Osteocyte (in vitro differentiated cells): Measurements from ENCODE around the gene KRT1. TPM values are rescaled to one million over a fixed set of nuclear protein-coding genes. Genes with fewer than 3 reads are reported as not detected.

Experiments used
- DNase-seq: peaks from one replicate; pipeline ENCODE4 v3.0.0; 2021; ENCODE audit warnings: mixed read lengths; ENCODE audit not compliant: unreplicated experiment; ENCODE audit errors: extremely low spot score
- H3K27ac Mint-ChIP-seq: one replicate; pipeline ENCODE4 v1.8.0; 2021; ENCODE audit warnings: mild to moderate bottlenecking, mixed read lengths; ENCODE audit not compliant: unreplicated experiment
- H3K27me3 Mint-ChIP-seq: one replicate; pipeline ENCODE4 v1.8.0; 2021; ENCODE audit warnings: mixed read lengths; ENCODE audit not compliant: unreplicated experiment
- H3K36me3 Mint-ChIP-seq: one replicate; pipeline ENCODE4 v1.8.0; 2021; ENCODE audit warnings: mixed read lengths; ENCODE audit not compliant: unreplicated experiment
- H3K4me1 Mint-ChIP-seq: one replicate; pipeline ENCODE4 v1.8.0; 2021; ENCODE audit warnings: mixed read lengths; ENCODE audit not compliant: unreplicated experiment
- H3K4me3 Mint-ChIP-seq: one replicate; pipeline ENCODE4 v1.8.0; 2021; ENCODE audit warnings: mild to moderate bottlenecking, moderate library complexity, mixed read lengths; ENCODE audit not compliant: unreplicated experiment
- H3K9me3 Mint-ChIP-seq: one replicate; pipeline ENCODE4 v1.8.0; 2021; ENCODE audit warnings: mixed read lengths; ENCODE audit not compliant: unreplicated experiment
- CTCF ChIP-seq: fragments of 200-600 bp; sonication (generic); IDR thresholded peaks from 2 replicates; pipeline ENCODE4 v1.5.0; 2021; ENCODE audit warnings: antibody characterized with exemption, mild to moderate bottlenecking, moderate library complexity
- total RNA-seq: library from RNA; stranded (reverse); gene quantifications from 2 replicates; pipeline ENCODE4 v1.2.1, GENCODE V29; 2021

The KRT1 gene
- total RNA-seq, 1 donor from 2014 or later = not detected

DNA sequence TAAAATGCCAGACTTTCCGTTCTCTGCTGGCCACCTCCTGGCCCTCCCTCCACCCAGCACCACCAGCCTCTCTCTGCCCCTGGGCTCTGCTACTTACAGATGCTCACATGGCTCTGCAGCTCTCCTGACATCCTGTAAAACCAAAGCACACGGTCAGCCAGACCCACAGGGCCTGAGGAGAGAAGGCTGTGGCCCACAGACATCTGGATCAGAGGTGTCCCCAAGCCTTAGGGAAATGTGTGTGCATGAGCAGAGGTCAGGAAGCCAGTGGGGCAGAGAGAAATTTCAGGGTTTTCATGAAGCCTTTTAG is 11.6 kb upstream of the KRT1 start:
- Mint-ChIP-seq H3K4me3 (no peak overlapping the region), H3K27ac (no peak overlapping the region), H3K36me3 (no peaks in the 10 kb centered on the region), H3K27me3 (peaks cover 81% of the 10 kb centered on the region), H3K9me3 (no peaks in the 10 kb centered on the region), H3K4me1 (peaks cover 9% of the 10 kb centered on the region)
- DNase-seq = no peak
- no peak for TF ChIP-seq CTCF

DNA sequence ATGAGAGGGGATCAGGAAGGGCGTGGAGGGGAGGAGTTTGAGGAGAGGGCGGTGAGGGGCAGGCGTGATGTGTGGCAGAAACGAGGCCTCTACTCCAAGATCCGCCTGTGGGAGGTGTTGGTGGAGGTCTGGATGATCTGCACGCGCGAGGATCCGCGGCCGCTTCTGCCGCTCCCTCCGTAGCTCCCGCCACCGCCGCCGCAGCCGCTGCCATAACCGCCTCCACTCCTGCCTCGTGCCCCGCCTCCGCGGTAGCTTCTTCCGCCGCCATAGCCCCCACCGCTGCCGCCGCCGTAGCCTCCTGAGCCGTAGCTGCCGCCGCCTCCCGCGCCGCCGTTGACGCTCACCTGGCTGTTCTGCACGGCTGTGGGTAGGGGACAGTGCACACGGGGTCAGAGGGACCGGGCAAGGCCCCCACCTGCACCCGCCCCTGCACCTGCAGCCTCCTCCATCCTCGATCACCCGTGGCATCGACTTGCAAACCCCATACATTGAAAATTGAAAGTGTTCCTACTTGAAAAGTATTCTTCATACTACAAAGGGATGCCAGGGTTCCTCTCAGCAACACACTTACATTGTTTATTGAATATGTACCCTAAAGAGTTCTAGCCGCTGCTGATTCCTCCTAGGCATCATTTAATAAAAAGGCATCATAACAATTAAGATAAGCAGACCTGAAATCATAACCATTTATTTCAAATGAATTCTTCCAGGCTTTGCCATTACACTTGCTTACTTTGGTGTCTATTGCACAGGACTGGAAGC is 11.1 kb upstream of the KRT1 start:
- no peak overlapping the region for H3K27ac Mint-ChIP-seq
- no peak for TF ChIP-seq CTCF
- peak overlapping the region; percentile 45 for H3K4me3 Mint-ChIP-seq
- no peaks in the 10 kb centered on the region for H3K36me3 Mint-ChIP-seq
- peaks cover 9% of the 10 kb centered on the region for H3K4me1 Mint-ChIP-seq
- H3K27me3 Mint-ChIP-seq = peaks cover 84% of the 10 kb centered on the region
- no peak for DNase-seq
- no peaks in the 10 kb centered on the region for H3K9me3 Mint-ChIP-seq

- no peaks in the 10 kb centered on the region for H3K9me3 Mint-ChIP-seq
- peaks cover 9% of the 10 kb centered on the region for H3K4me1 Mint-ChIP-seq
- DNase-seq = no peak
- no peak for TF ChIP-seq CTCF
- H3K36me3 Mint-ChIP-seq = no peaks in the 10 kb centered on the region
- peaks cover 82% of the 10 kb centered on the region for H3K27me3 Mint-ChIP-seq
- H3K27ac Mint-ChIP-seq = no peak overlapping the region
- peak overlapping the region; percentile 45 for H3K4me3 Mint-ChIP-seq
These were observed 10.3 kb upstream of the KRT1 start for GRCh38 chr12:52690351-52691075.

GRCh38 chr12:52689936-52690335 is 9.7 kb upstream of the KRT1 start:
- Mint-ChIP-seq H3K27ac (no peak overlapping the region), H3K4me1 (peaks cover 9% of the 10 kb centered on the region), H3K4me3 (no peak overlapping the region), H3K9me3 (no peaks in the 10 kb centered on the region), H3K27me3 (peaks cover 82% of the 10 kb centered on the region), H3K36me3 (no peaks in the 10 kb centered on the region)
- no peak for DNase-seq
- no peak for TF ChIP-seq CTCF

DNA sequence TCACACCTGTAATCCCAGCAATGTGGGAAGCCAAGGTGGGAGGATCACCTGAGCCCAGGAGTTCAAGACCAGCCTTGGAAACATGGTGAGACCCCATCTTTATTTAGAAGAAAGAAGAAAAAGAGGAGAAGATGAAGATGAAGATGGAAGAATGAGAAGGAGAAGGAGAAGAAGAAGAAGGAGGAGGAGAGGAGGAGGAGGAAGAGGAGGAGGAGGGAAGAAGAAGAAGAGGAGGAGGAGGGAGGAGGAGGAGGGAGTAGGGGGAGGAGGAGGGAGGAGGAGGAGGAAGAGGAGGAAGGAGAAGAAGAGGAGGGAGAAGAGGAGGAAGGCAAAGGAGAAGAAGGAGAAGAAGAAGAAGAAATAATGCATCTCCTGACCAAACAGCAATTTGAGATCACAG is 9.0 kb upstream of the KRT1 start:
- no peaks in the 10 kb centered on the region for H3K36me3 Mint-ChIP-seq
- H3K4me3 Mint-ChIP-seq = no peak overlapping the region
- peaks cover 9% of the 10 kb centered on the region for H3K4me1 Mint-ChIP-seq
- no peak for TF ChIP-seq CTCF
- DNase-seq = no peak
- no peaks in the 10 kb centered on the region for H3K9me3 Mint-ChIP-seq
- peaks cover 84% of the 10 kb centered on the region for H3K27me3 Mint-ChIP-seq
- H3K27ac Mint-ChIP-seq = no peak overlapping the region
